B cell (primary cell): ENCODE results near the gene TMEM17. TPM values are rescaled to one million over a fixed set of nuclear protein-coding genes. Genes with fewer than 3 reads are reported as not detected.

Source experiments
- ATAC-seq: fragments of 200-7000 bp; cut with Tn5 transposase; one replicate; pipeline ENCODE4 v1.10.0; 2021; ENCODE audit warnings: low read depth, mild to moderate bottlenecking, moderate number of reproducible peaks, moderate library complexity
- CTCF ChIA-PET: fragments of 350-600 bp; sonication (Branson Sonifier 250); formaldehyde crosslinking; loops from one replicate; lab custom pipeline; 2021; ENCODE audit warnings: antibody characterized with exemption, inconsistent platforms; lab: Charles Lee
- POLR2A ChIA-PET: fragments of 350-600 bp; sonication (Branson Sonifier 250); formaldehyde crosslinking; loops from one replicate; lab custom pipeline; 2021; ENCODE audit warnings: antibody characterized with exemption; lab: Charles Lee
- DNase-seq: peaks from one replicate; pipeline ENCODE4 v3.0.0; 2013
- H2AFZ ChIP-seq: 2 replicates; pipeline ENCODE4 v1.6.1; 2012; ENCODE audit warnings: mild to moderate bottlenecking, low read depth, low read length; ENCODE audit not compliant: insufficient read depth, poor library complexity, severe bottlenecking
- H3K27ac ChIP-seq, 2 donors: 1 replicate in 1 of 2; 2 replicates in 1 of 2; pipeline ENCODE4 v1.5.1; 2012 to 2013; ENCODE audit warnings: low read length in 2 of 2, mild to moderate bottlenecking in 2 of 2, moderate library complexity in 1 of 2
- H3K27me3 ChIP-seq, 4 experiments: fragments of 200-600 bp in 1 of 4; sonication (generic) in 1 of 4; replicated peaks in 1 of 4; 1 replicate in 2 of 4; 2 replicates in 2 of 4; pipeline versions ENCODE4 v1.6.1 to v1.7.0; 2013 to 2016; ENCODE audit warnings: low read length in 3 of 4, mild to moderate bottlenecking in 2 of 4, mixed read lengths in 1 of 4, moderate library complexity in 1 of 4; ENCODE audit not compliant: insufficient read depth in 4 of 4, control insufficient read depth in 3 of 4; ENCODE audit errors: control extremely low read depth in 1 of 4
- H3K36me3 ChIP-seq, 2 experiments: replicated peaks in 1 of 2; 1 replicate in 1 of 2; 2 replicates in 1 of 2; pipeline versions ENCODE4 v1.6.1 to v1.7.1; 2013; ENCODE audit warnings: low read length in 1 of 2; ENCODE audit not compliant: insufficient read depth in 2 of 2, control insufficient read depth in 1 of 2; ENCODE audit errors: control extremely low read depth in 1 of 2, extremely low read depth in 1 of 2
- H3K4me1 ChIP-seq, 2 donors: fragments of 200-600 bp in 1 of 2; sonication (generic) in 1 of 2; 1 replicate in 1 of 2; 2 replicates in 1 of 2; pipeline versions ENCODE4 v1.5.1 to v1.6.1; 2013 to 2017; ENCODE audit warnings: low read length in 2 of 2; ENCODE audit not compliant: control insufficient read depth in 2 of 2, insufficient read depth in 2 of 2
- H3K4me2 ChIP-seq: replicated peaks from 2 replicates; pipeline ENCODE3; 2012; ENCODE audit warnings: mild to moderate bottlenecking, low read depth, low read length; ENCODE audit not compliant: poor library complexity, severe bottlenecking
- H3K4me3 ChIP-seq, 5 experiments: fragments of 200-600 bp in 1 of 5; sonication (generic) in 1 of 5; 1 replicate in 3 of 5; 2 replicates in 2 of 5; pipeline versions ENCODE4 v1.5.1 to v1.7.0; 2011 to 2016; ENCODE audit warnings: low read length in 4 of 5, mild to moderate bottlenecking in 4 of 5, low read depth in 2 of 5, control low read depth in 1 of 5, moderate library complexity in 1 of 5; ENCODE audit not compliant: insufficient read depth in 1 of 5; ENCODE audit errors: control extremely low read depth in 1 of 5, extremely low read depth in 1 of 5
- H3K79me2 ChIP-seq: fragments of 200-600 bp; sonication (generic); one replicate; pipeline ENCODE4 v1.6.0; 2016; ENCODE audit warnings: low read length; ENCODE audit not compliant: control insufficient read depth, insufficient read depth
- H3K9ac ChIP-seq: fragments of 200-600 bp; sonication (generic); 2 replicates; pipeline ENCODE4 v1.6.1; 2017; ENCODE audit warnings: mild to moderate bottlenecking, low read length, moderate library complexity
- H3K9me3 ChIP-seq, 3 donors: one replicate each; pipeline versions ENCODE4 v1.6.1 to v1.7.1; 2013; ENCODE audit warnings: low read length in 2 of 3; ENCODE audit not compliant: control insufficient read depth in 2 of 3, insufficient read depth in 1 of 3; ENCODE audit errors: control extremely low read depth in 1 of 3
- H4K20me1 ChIP-seq: 2 replicates; pipeline ENCODE4 v1.6.0; 2012; ENCODE audit warnings: mild to moderate bottlenecking, low read length; ENCODE audit not compliant: insufficient read depth, control insufficient read depth, poor library complexity, severe bottlenecking
- H3K27ac Mint-ChIP-seq: one replicate; pipeline ENCODE4 v1.8.0; 2021; ENCODE audit warnings: mixed read lengths
- H3K27me3 Mint-ChIP-seq: one replicate; pipeline ENCODE4 v1.8.0; 2021; ENCODE audit warnings: mixed read lengths
- H3K4me1 Mint-ChIP-seq: one replicate; pipeline ENCODE4 v1.8.0; 2021; ENCODE audit warnings: mixed read lengths
- H3K4me3 Mint-ChIP-seq: one replicate; pipeline ENCODE4 v1.8.0; 2021; ENCODE audit warnings: mixed read lengths
- H3K9me3 Mint-ChIP-seq: one replicate; pipeline ENCODE4 v1.8.0; 2022; ENCODE audit warnings: mixed read lengths; ENCODE audit not compliant: insufficient read depth
- CTCF ChIP-seq: fragments of 200-600 bp; IDR thresholded peaks from one replicate; pipeline ENCODE4 v1.8.0; 2022; ENCODE audit warnings: antibody characterized with exemption, mild to moderate bottlenecking
- EZH2 ChIP-seq: IDR thresholded peaks from 2 replicates; pipeline ENCODE4 v1.6.1; 2012; ENCODE audit warnings: borderline replicate concordance, low read depth, mild to moderate bottlenecking, moderate library complexity, low read length; ENCODE audit not compliant: insufficient read depth, poor library complexity, severe bottlenecking
- WGBS: methylation state at CpG from one replicate; pipeline ENCODE4 v1.1.5; 2013; ENCODE audit warnings: missing lambda C conversion rate; ENCODE audit not compliant: insufficient coverage; 5-methylcytosine and 5-hydroxymethylcytosine counted together
- intact Hi-C: fragments of 100-400 bp; cut with micrococcal nuclease; formaldehyde crosslinking; loops from one replicate; pipeline ENCODE4 v1.10.0; 2022
- polyA plus RNA-seq: library from polyadenylated mRNA; depleted of rRNA; stranded (reverse); fragments of >200 nt; gene quantifications from 2 replicates; pipeline ENCODE4 v1.2.3, GENCODE V29; 2012
- total RNA-seq, 2 donors: library from RNA; stranded (reverse); fragments of 120-200 nt in 1 of 2; gene quantifications; 1 replicate in 1 of 2; 2 replicates in 1 of 2; pipeline versions ENCODE4 v1.2.3 to v1.2.4, GENCODE V29; 2013 to 2022

TMEM17 gene
- total and polyA plus RNA-seq, 2 donors (not counting 1 experiment from before 2014, with no cell fraction given): not detected

- ChIA-PET POLR2A (no interaction called here), CTCF (interaction anchor here (3.3 to 14.5 kb wide), 2 partner anchors 12 to 314 kb away, joined by 15 to 314 read pairs; no protein-coding TSS in a partner anchor)
- no peak overlapping the region for H3K9ac ChIP-seq
- H3K4me3 ChIP-seq: no peak overlapping the region
- no peaks in the 10 kb centered on the region for H3K36me3 ChIP-seq
- H4K20me1 ChIP-seq: no peaks in the 10 kb centered on the region
- Mint-ChIP-seq H3K4me1 (peaks cover 5% of the 10 kb centered on the region), H3K27ac (no peak overlapping the region), H3K4me3 (no peak overlapping the region), H3K27me3 (peaks cover 8% of the 10 kb centered on the region), H3K9me3 (no peaks in the 10 kb centered on the region)
- peaks cover 0 to 12% (median 7%) of the 10 kb centered on the region in 4 experiments for H3K27me3 ChIP-seq
- H3K27ac ChIP-seq: no peak overlapping the region
- DNase-seq (no peak), ATAC-seq (no peak)
- WGBS: 92% methylated on average over 3 of the region's 3 CpGs
- no peaks in the 10 kb centered on the region for H3K79me2 ChIP-seq
- H2AFZ ChIP-seq: no peak overlapping the region
- H3K4me2 ChIP-seq: no peak overlapping the region
- H3K9me3 ChIP-seq: no peaks in the 10 kb centered on the region
- intact Hi-C loops: loop anchor here (5.0 kb wide), 1 partner anchor 1028 kb away; no protein-coding TSS in a partner anchor
- H3K4me1 ChIP-seq: peaks cover 9% of the 10 kb centered on the region in 2 donors
- TF ChIP-seq EZH2: no peak
- no peak for TF ChIP-seq CTCF
Observed at GRCh38 chr2:62459106-62459505, 46.9 kb downstream of the TMEM17 start.

GRCh38 chr2:62458671-62459081, 47.3 kb downstream of the TMEM17 start:
- Histone ChIP-seq H3K36me3 (no peaks in the 10 kb centered on the region), H3K9me3 (no peaks in the 10 kb centered on the region), H3K4me1 (peaks cover 9% of the 10 kb centered on the region in 2 donors), H3K27ac (no peak overlapping the region), H3K27me3 (peaks cover 0 to 12% (median 7%) of the 10 kb centered on the region in 4 experiments), H3K4me3 (no peak overlapping the region), H3K4me2 (no peak overlapping the region), H3K79me2 (no peaks in the 10 kb centered on the region), H3K9ac (no peak overlapping the region), H2AFZ (no peak overlapping the region), H4K20me1 (no peaks in the 10 kb centered on the region)
- TF ChIP-seq EZH2 (no peak), CTCF (no peak)
- WGBS: 96% methylated on average over 4 of the region's 6 CpGs
- Mint-ChIP-seq H3K27ac (no peak overlapping the region), H3K9me3 (no peaks in the 10 kb centered on the region), H3K27me3 (peaks cover 8% of the 10 kb centered on the region), H3K4me1 (peaks cover 5% of the 10 kb centered on the region), H3K4me3 (no peak overlapping the region)
- intact Hi-C loops: loop anchor here (5.0 kb wide), 1 partner anchor 1029 kb away; no protein-coding TSS in a partner anchor
- POLR2A ChIA-PET: no interaction called here
- ATAC-seq (no peak), DNase-seq (no peak)
- CTCF ChIA-PET: interaction anchor here (3.1 to 14.5 kb wide), 3 partner anchors 12 to 965 kb away, joined by 15 to 314 read pairs (median 17); no protein-coding TSS in a partner anchor
